AG04450 (cell line): ENCODE measurements around the gene RAI14. TPM values are rescaled to one million over a fixed set of nuclear protein-coding genes. Genes with fewer than 3 reads are reported as not detected.

ENCODE experiments used
- CTCF ChIA-PET: fragments of 300-600, 350-600 bp; formaldehyde crosslinking; extraction: SDS; loops from one replicate; lab custom pipeline; 2022; ENCODE audit warnings: antibody characterized with exemption, inconsistent platforms; lab: Charles Lee
- POLR2A ChIA-PET: fragments of 350-600 bp; formaldehyde crosslinking; extraction: SDS; loops from one replicate; lab custom pipeline; 2021; ENCODE audit warnings: antibody characterized with exemption, inconsistent platforms; lab: Yijun Ruan, JAX
- DNase-seq: peaks from one replicate; pipeline ENCODE4 v3.0.0-alpha.2; 2011; ENCODE audit warnings: low read depth, low spot score
- H3K27ac ChIP-seq: one replicate; pipeline ENCODE4 v1.5.1; 2012; ENCODE audit warnings: low read depth, low read length, control low read depth
- H3K27me3 ChIP-seq: one replicate; pipeline ENCODE4 v1.6.0; 2012; ENCODE audit warnings: low read length; ENCODE audit not compliant: control insufficient read depth, insufficient read depth
- H3K4me3 ChIP-seq: 2 replicates; pipeline ENCODE4 v1.5.1; 2011; ENCODE audit warnings: mild to moderate bottlenecking, low read depth, low read length, control low read depth
- H3K9me3 ChIP-seq: 2 replicates; pipeline ENCODE4 v1.5.1; 2012; ENCODE audit warnings: low read length; ENCODE audit not compliant: control insufficient read depth, insufficient read depth
- CTCF ChIP-seq: IDR thresholded peaks from 2 replicates; pipeline ENCODE4 v1.5.1; 2011; ENCODE audit warnings: low read depth, low read length, control low read depth, inconsistent platforms
- polyA plus RNA-seq: library from polyadenylated mRNA; depleted of rRNA; stranded (reverse); fragments of >200 nt; gene quantifications from 2 replicates; pipeline ENCODE4 v1.2.3, GENCODE V29; 2011

Gene RAI14
- polyA plus RNA-seq, 1 experiment: 162 TPM

GRCh38 chr5:34863946-34864345 is 207.8 kb downstream of the RAI14 start:
- no peak overlapping the region for H3K27ac ChIP-seq
- POLR2A ChIA-PET: no interaction called here
- no peaks in the 10 kb centered on the region for H3K27me3 ChIP-seq
- CTCF ChIA-PET: no interaction called here
- no peak for TF ChIP-seq CTCF
- no peak for DNase-seq
- H3K9me3 ChIP-seq: no peaks in the 10 kb centered on the region
- H3K4me3 ChIP-seq: no peak overlapping the region

- DNase-seq: no peak
- no peak overlapping the region for H3K27ac ChIP-seq
- no peaks in the 10 kb centered on the region for H3K9me3 ChIP-seq
- no peak for TF ChIP-seq CTCF
- H3K4me3 ChIP-seq: no peak overlapping the region
- no peaks in the 10 kb centered on the region for H3K27me3 ChIP-seq
- ChIA-PET POLR2A (no interaction called here), CTCF (no interaction called here)
These were observed 209.0 kb downstream of the RAI14 start for GRCh38 chr5:34865091-34865490.

- H3K27me3 ChIP-seq: peaks cover 3% of the 10 kb centered on the region
- ChIA-PET CTCF (no interaction called here), POLR2A (no interaction called here)
- no peaks in the 10 kb centered on the region for H3K9me3 ChIP-seq
- TF ChIP-seq CTCF: no peak
- no peak for DNase-seq
- H3K4me3 ChIP-seq: no peak overlapping the region
- H3K27ac ChIP-seq: no peak overlapping the region
These were observed 210.9 kb downstream of the RAI14 start for GRCh38 chr5:34866989-34867471.

- H3K27me3 ChIP-seq: peaks cover 3% of the 10 kb centered on the region
- DNase-seq: no peak
- TF ChIP-seq CTCF: no peak
- H3K27ac ChIP-seq: no peak overlapping the region
- no peak overlapping the region for H3K4me3 ChIP-seq
- CTCF ChIA-PET: no interaction called here
- POLR2A ChIA-PET: no interaction called here
- no peaks in the 10 kb centered on the region for H3K9me3 ChIP-seq
These were observed 211.5 kb downstream of the RAI14 start for GRCh38 chr5:34867660-34868059.

- ChIA-PET CTCF (interaction anchor here (2.0 kb wide), 1 partner anchor 30 kb away, joined by 8 read pairs; no protein-coding TSS in a partner anchor), POLR2A (no interaction called here)
- no peak for TF ChIP-seq CTCF
These were observed 212.7 kb downstream of the RAI14 start for GRCh38 chr5:34868791-34869190.

More at GRCh38 chr5:34868791-34869190, 212.7 kb downstream of the RAI14 start:
- H3K4me3 ChIP-seq: no peak overlapping the region
- H3K27ac ChIP-seq: no peak overlapping the region
- peaks cover 3% of the 10 kb centered on the region for H3K27me3 ChIP-seq
- no peaks in the 10 kb centered on the region for H3K9me3 ChIP-seq
- DNase-seq: no peak
